Endothelial cell of umbilical vein (primary cell): Measurements from ENCODE around the gene F8. TPM values are rescaled to one million over a fixed set of nuclear protein-coding genes. Genes with fewer than 3 reads are reported as not detected.
A peak's percentile ranks its signal among the peaks of the same experiment; 100 is the strongest.

Source experiments
- BruUV-seq: library from RNA; stranded (reverse); fragments of 400-500 nt; replicated peaks from 2 replicates; lab custom pipeline; 2021; lab: Mats Ljungman, UMichigan
- CTCF ChIA-PET: fragments of 300-600, 350-600 bp; sonication (Branson Sonifier 250); formaldehyde crosslinking; loops from one replicate; lab custom pipeline; 2021; ENCODE audit warnings: antibody characterized with exemption, inconsistent platforms; lab: Charles Lee
- POLR2A ChIA-PET: fragments of 300-600, 350-600 bp; sonication (Branson Sonifier 250); formaldehyde crosslinking; loops from one replicate; lab custom pipeline; 2021; ENCODE audit warnings: antibody characterized with exemption, inconsistent platforms; lab: Charles Lee
- DNase-seq: peaks from one replicate; pipeline ENCODE4 v3.0.0-alpha.2; 2011; ENCODE audit warnings: low read depth, low spot score
- FAIRE-seq: peaks from 2 replicates; lab custom pipeline; 2011; peaks lifted over from hg19 to GRCh38; lab: Jason Lieb, UNC
- H2AFZ ChIP-seq: 2 replicates; pipeline ENCODE4 v1.6.0; 2012; ENCODE audit warnings: low read depth, low read length, control low read depth, inconsistent platforms
- H3K27ac ChIP-seq: 2 replicates; pipeline ENCODE4 v1.5.1; 2011; ENCODE audit warnings: low read depth, mild to moderate bottlenecking, control low read depth, low read length, moderate library complexity; ENCODE audit not compliant: insufficient read depth
- H3K27me3 ChIP-seq, 2 experiments: 2 replicates each; pipeline versions ENCODE4 v1.6.0 to v1.6.1; 2011; ENCODE audit warnings: low read length in 2 of 2, mixed read lengths in 1 of 2; ENCODE audit not compliant: control insufficient read depth in 2 of 2, insufficient read depth in 2 of 2
- H3K36me3 ChIP-seq, 2 experiments: 2 replicates in 1 of 2; 3 replicates in 1 of 2; pipeline ENCODE4 v1.5.1; 2011; ENCODE audit warnings: low read length in 2 of 2, mild to moderate bottlenecking in 1 of 2, moderate library complexity in 1 of 2; ENCODE audit not compliant: control insufficient read depth in 2 of 2, insufficient read depth in 2 of 2; ENCODE audit errors: extremely low read depth in 1 of 2
- H3K4me1 ChIP-seq: 3 replicates; pipeline ENCODE4 v1.5.1; 2011; ENCODE audit warnings: mild to moderate bottlenecking, low read length; ENCODE audit not compliant: control insufficient read depth, insufficient read depth; ENCODE audit errors: extremely low read depth
- H3K4me2 ChIP-seq: 2 replicates; pipeline ENCODE4 v1.6.1; 2011; ENCODE audit warnings: low read length, control low read depth, mixed read lengths; ENCODE audit not compliant: insufficient read depth
- H3K4me3 ChIP-seq, 3 experiments: fragments of 200-600 bp in 1 of 3; sonication (generic), shearing (Covaris generic) in 1 of 3; replicated peaks in 1 of 3; 2 replicates each; pipeline ENCODE4 v1.5.1; 2011 to 2016; ENCODE audit warnings: control low read depth in 3 of 3, low read length in 3 of 3, mild to moderate bottlenecking in 2 of 3, inconsistent platforms in 1 of 3, low read depth in 1 of 3, moderate library complexity in 1 of 3; ENCODE audit not compliant: insufficient read depth in 1 of 3
- H3K79me2 ChIP-seq: 2 replicates; pipeline ENCODE4 v1.6.0; 2012; ENCODE audit warnings: low read length, inconsistent platforms; ENCODE audit not compliant: control insufficient read depth, insufficient read depth
- H3K9ac ChIP-seq: replicated peaks from 2 replicates; pipeline ENCODE3; 2011; ENCODE audit warnings: low read length, control low read depth; ENCODE audit not compliant: insufficient read depth; ENCODE audit errors: extremely low read depth
- H3K9me1 ChIP-seq: replicated peaks from 3 replicates; pipeline ENCODE4 v1.6.0; 2011; ENCODE audit warnings: mild to moderate bottlenecking, low read length; ENCODE audit not compliant: control insufficient read depth, insufficient read depth; ENCODE audit errors: extremely low read depth
- H3K9me3 ChIP-seq: replicated peaks from 2 replicates; pipeline ENCODE4 v1.5.1; 2012; ENCODE audit warnings: low read length, inconsistent platforms; ENCODE audit not compliant: control insufficient read depth, insufficient read depth
- H4K20me1 ChIP-seq: replicated peaks from 2 replicates; pipeline ENCODE3; 2011; ENCODE audit warnings: mild to moderate bottlenecking, low read length; ENCODE audit not compliant: control insufficient read depth, insufficient read depth; ENCODE audit errors: extremely low read depth
- CTCF ChIP-seq, 2 donors: IDR thresholded peaks; 1 replicate in 1 of 2; 2 replicates in 1 of 2; pipeline ENCODE4 v1.5.1; 2011; ENCODE audit warnings: low read length in 2 of 2, mild to moderate bottlenecking in 2 of 2, moderate library complexity in 2 of 2, control low read depth in 1 of 2, inconsistent platforms in 1 of 2, low read depth in 1 of 2; ENCODE audit not compliant: insufficient read depth in 1 of 2; ENCODE audit errors: extremely low read depth in 1 of 2
- EZH2 ChIP-seq: IDR thresholded peaks from 2 replicates; pipeline ENCODE4 v1.6.1; 2012; ENCODE audit warnings: borderline replicate concordance, low read depth, mild to moderate bottlenecking, moderate library complexity, low read length, inconsistent platforms; ENCODE audit not compliant: severe bottlenecking
- FOS ChIP-seq: IDR thresholded peaks from 2 replicates; pipeline ENCODE4 v1.6.1; 2011; ENCODE audit warnings: mild to moderate bottlenecking, low read length, moderate library complexity, borderline replicate concordance; ENCODE audit not compliant: insufficient read depth
- GATA2 ChIP-seq: IDR thresholded peaks from 2 replicates; pipeline ENCODE4 v1.7.0; 2011; ENCODE audit warnings: low read depth, mild to moderate bottlenecking, moderate library complexity, mixed read lengths, low read length; ENCODE audit not compliant: insufficient read length, insufficient read depth
- JUN ChIP-seq: IDR thresholded peaks from 2 replicates; pipeline ENCODE4 v1.6.1; 2011; ENCODE audit warnings: borderline replicate concordance, low read depth; ENCODE audit not compliant: insufficient read length, insufficient read depth
- MAX ChIP-seq: IDR thresholded peaks from 2 replicates; pipeline ENCODE4 v1.6.1; 2011; ENCODE audit not compliant: insufficient read depth, insufficient read length
- MYC ChIP-seq: IDR thresholded peaks from one replicate; pipeline ENCODE4 v1.6.1; 2011; ENCODE audit warnings: mild to moderate bottlenecking, low read depth, low read length
- POLR2A ChIP-seq: IDR thresholded peaks from 2 replicates; pipeline ENCODE4 v1.6.1; 2012; ENCODE audit warnings: low read depth, mild to moderate bottlenecking, control low read depth, low read length
- POLR2AphosphoS5 ChIP-seq: IDR thresholded peaks from 2 replicates; pipeline ENCODE4 v1.6.1; 2012; ENCODE audit warnings: low read depth, mild to moderate bottlenecking, control low read depth, low read length, moderate library complexity; ENCODE audit not compliant: insufficient read depth
- dilution Hi-C: fragments of 300-500 bp; cut with MboI; formaldehyde crosslinking; loops from one replicate; pipeline ENCODE4 v1.15.0; 2019; ENCODE audit warnings: low sequenced_read_pairs; ENCODE audit not compliant: extremely low pct_ligation_motif_present
- intact Hi-C: fragments of 100-400 bp; cut with micrococcal nuclease; formaldehyde crosslinking; loops from one replicate; pipeline ENCODE4 v1.10.0; 2022
- polyA plus RNA-seq, 4 experiments: library from polyadenylated mRNA; depleted of rRNA in 3 of 4; stranded (reverse) in 3 of 4; unstranded in 1 of 4; fragments of >200 nt; gene quantifications; 2 replicates each; pipeline versions ENCODE4 v1.2.1 to v1.2.3, GENCODE V29; 2011 to 2012; ENCODE audit warnings: missing spikeins in 1 of 4
- total RNA-seq: library from RNA; stranded (reverse); gene quantifications from 2 replicates; pipeline ENCODE4 v1.2.3, GENCODE V29; 2021

Gene F8
- total and polyA plus RNA-seq, 2 donors (not counting 3 experiments of a cell fraction or from before 2014, with no cell fraction given), result 0.62 to 1.1 TPM

- Histone ChIP-seq H3K4me3 (peak overlapping the region in 1 of 3 experiments; percentile 45), H4K20me1 (no peaks in the 10 kb centered on the region), H3K27me3 (no peaks in the 10 kb centered on the region), H3K9ac (no peak overlapping the region), H2AFZ (peak overlapping the region; percentile 90), H3K79me2 (no peaks in the 10 kb centered on the region), H3K27ac (no peak overlapping the region), H3K4me2 (no peak overlapping the region), H3K4me1 (peaks cover 3% of the 10 kb centered on the region), H3K9me1 (no peaks in the 10 kb centered on the region), H3K36me3 (no peaks in the 10 kb centered on the region), H3K9me3 (no peaks in the 10 kb centered on the region)
- POLR2A ChIA-PET, result no interaction called here
- DNase-seq (peak; percentile 69), FAIRE-seq (peak; percentile 82)
- CTCF ChIA-PET, result interaction anchor here (1.4 to 3.1 kb wide), 5 partner anchors 46 to 236 kb away, joined by 3 to 12 read pairs (median 7); partner anchors contain the start of genes FUNDC2 and VBP1
- dilution Hi-C loops (no loop called here), intact Hi-C loops (loop anchor here (1.0 to 2.0 kb wide), 7 partner anchors 46 to 840 kb away; partner anchors contain the start of genes FUNDC2 and VBP1)
- TF ChIP-seq CTCF (IDR thresholded peaks at IDR 0.05; ENCODE audit: extremely low read depth in 1 of 2, insufficient read depth in 1 of 2, low read depth in 1 of 2, low read length in 2 of 2) (peak; percentile 37 to 42), GATA2 (no peak)
- no TSS peak for BruUV-seq
Observed at GRCh38 chrX:154980330-154981115, 42.0 kb downstream of the F8 start.

- no peak overlapping the region for H3K4me2 ChIP-seq
- H3K27me3 ChIP-seq, result no peaks in the 10 kb centered on the region
- H3K4me1 ChIP-seq, result peaks cover 3% of the 10 kb centered on the region
- TF ChIP-seq POLR2A (no peak), MYC (no peak), CTCF (IDR thresholded peaks at IDR 0.05; ENCODE audit: extremely low read depth in 1 of 2, insufficient read depth in 1 of 2, low read depth in 1 of 2, low read length in 2 of 2) (no peak), JUN (no peak), MAX (no peak), FOS (no peak), GATA2 (no peak), EZH2 (no peak), POLR2AphosphoS5 (no peak)
- FAIRE-seq (no peak), DNase-seq (no peak)
- dilution Hi-C loops (no loop called here), intact Hi-C loops (loop anchor here (1.0 to 2.0 kb wide), 6 partner anchors 47 to 841 kb away; partner anchors contain the start of genes FUNDC2 and VBP1)
- no peaks in the 10 kb centered on the region for H3K36me3 ChIP-seq
- ChIA-PET POLR2A (no interaction called here), CTCF (interaction anchor here (1.4 to 3.1 kb wide), 4 partner anchors 62 to 237 kb away, joined by 6 to 12 read pairs (median 8); partner anchors contain the start of gene VBP1)
- no peak overlapping the region for H3K9ac ChIP-seq
- H4K20me1 ChIP-seq, result no peaks in the 10 kb centered on the region
- no TSS peak for BruUV-seq
- H3K27ac ChIP-seq, result no peak overlapping the region
- no peaks in the 10 kb centered on the region for H3K9me1 ChIP-seq
- no peak overlapping the region for H2AFZ ChIP-seq
- no peaks in the 10 kb centered on the region for H3K9me3 ChIP-seq
- H3K4me3 ChIP-seq, result no peak overlapping the region
- no peaks in the 10 kb centered on the region for H3K79me2 ChIP-seq
Observed at GRCh38 chrX:154979629-154980028, 42.9 kb downstream of the F8 start.
